IPS DF 4.7 (cell line): ENCODE measurements around the gene GPRASP1.

ENCODE experiments used
- DNase-seq: peaks from one replicate; pipeline ENCODE4 v3.0.0-alpha.2; 2013; ENCODE audit warnings: low spot score; ENCODE audit errors: extremely low read depth

Gene GPRASP1

DNA sequence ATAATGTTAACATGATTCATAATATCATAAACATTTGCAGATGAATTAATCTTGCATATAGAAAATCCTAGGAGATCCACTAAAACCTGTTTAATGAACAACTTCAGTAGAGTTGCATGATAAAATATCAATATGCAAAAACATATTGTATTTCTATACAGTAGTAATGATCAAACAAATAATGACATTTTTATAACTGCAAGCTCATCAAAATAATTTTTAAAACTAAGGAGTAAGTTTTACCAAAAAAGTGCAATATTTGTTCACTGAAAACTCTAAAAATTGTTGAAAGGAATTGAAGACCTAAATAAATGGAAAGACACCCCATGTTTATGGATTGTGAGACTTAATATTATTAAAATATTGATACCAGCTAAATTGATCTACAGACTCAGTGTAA, 45.0 kb downstream of the GPRASP1 start:
- DNase-seq: no peak

DNA sequence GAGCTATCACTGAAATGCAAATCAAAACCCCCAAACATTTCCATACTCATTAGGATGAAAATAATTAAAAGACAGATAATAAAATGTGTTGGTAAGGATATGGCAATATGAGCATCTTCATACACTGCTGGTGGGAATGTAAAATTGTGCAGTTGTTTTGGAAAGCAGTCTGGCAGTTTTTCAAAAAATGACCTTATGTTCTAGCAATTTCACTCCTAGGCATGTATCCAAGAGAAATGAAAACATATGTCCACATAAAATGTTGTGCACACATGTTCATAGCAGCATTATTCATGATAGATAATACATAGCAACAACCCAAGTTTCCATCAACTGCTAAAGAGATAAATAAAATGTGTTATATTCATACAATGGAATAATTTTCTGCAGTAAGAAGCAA, 46.2 kb downstream of the GPRASP1 start:
- DNase-seq: no peak
